ENCODE measurements around the gene LDLRAD2. TPM values are rescaled to one million over a fixed set of nuclear protein-coding genes. Genes with fewer than 3 reads are reported as not detected.
"Not testable (repeated sequence)": the region's sequence is repeated elsewhere in the genome, so short reads cannot be mapped to it uniquely, and the experiment has no call there.

Gene LDLRAD2
- total and polyA plus RNA-seq, 2 of the 8 experiments (the other 6 are each of a cell fraction or from before 2014, with no cell fraction given): 0.48 to 0.74 TPM

DNA sequence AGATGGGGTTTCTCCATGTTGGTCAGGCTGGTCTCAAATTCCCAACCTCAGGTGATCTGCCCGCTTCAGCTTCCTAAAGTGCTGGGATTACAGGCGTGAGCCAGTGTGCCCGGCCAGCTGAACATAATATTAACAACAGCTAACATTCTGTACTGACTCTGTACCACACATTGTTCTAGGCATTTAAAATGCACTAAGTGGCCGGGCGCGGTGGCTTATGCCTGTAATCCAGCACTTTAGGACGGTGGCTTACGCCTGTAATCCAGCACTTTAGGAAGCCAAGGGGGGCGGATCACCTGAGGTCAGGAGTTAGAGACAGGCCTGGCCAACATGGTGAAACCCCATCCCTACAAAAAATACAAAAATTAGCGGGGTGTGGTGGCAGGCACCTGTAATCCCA is 14.6 kb downstream of the LDLRAD2 start:
- H2AFZ ChIP-seq (ENCODE audit: low read length); H3K9me3 ChIP-seq (ENCODE audit: insufficient read depth in 2 of 2, low read depth in 1 of 2, low read length in 1 of 2); H3K27ac ChIP-seq (ENCODE audit: low read depth, low read length); H3K14ac ChIP-seq (ENCODE audit: insufficient read length); H3K27me3 ChIP-seq (replicated peaks in 1 of 4; ENCODE audit: control insufficient read depth in 3 of 4, extremely low read depth in 1 of 4, insufficient read depth in 3 of 4, low read length in 3 of 4); H3K23me2 ChIP-seq (ENCODE audit: low read depth, low read length); H2BK120ac ChIP-seq (replicated peaks; ENCODE audit: low read depth, low read length); H4K20me1 ChIP-seq (replicated peaks in 1 of 2; ENCODE audit: control insufficient read depth in 1 of 2, insufficient read depth in 2 of 2, low read length in 2 of 2); H3K4ac ChIP-seq (replicated peaks; ENCODE audit: insufficient read length, low read depth, low read length); H2BK15ac ChIP-seq (ENCODE audit: low read length); H3K56ac ChIP-seq (replicated peaks; ENCODE audit: insufficient read length, low read depth, low read length); H2BK20ac ChIP-seq (ENCODE audit: low read length); H3K79me1 ChIP-seq (ENCODE audit: low read depth, low read length); FAIRE-seq; H2BK12ac ChIP-seq (ENCODE audit: low read depth, low read length); DNase-seq (ENCODE audit: low read depth in 1 of 2, low spot score in 2 of 2); H3K23ac ChIP-seq (ENCODE audit: insufficient read length); H4K91ac ChIP-seq (replicated peaks; ENCODE audit: insufficient read length, low read length); H3K79me2 ChIP-seq (ENCODE audit: control insufficient read depth in 1 of 2, insufficient read depth in 2 of 2, low read length in 2 of 2); H3K4me2 ChIP-seq (ENCODE audit: insufficient read depth in 1 of 2, low read depth in 2 of 2, low read length in 2 of 2); H2BK5ac ChIP-seq (ENCODE audit: low read depth, low read length); H2AK5ac ChIP-seq (ENCODE audit: low read depth, low read length); H3K4me3 ChIP-seq (ENCODE audit: extremely low read depth in 1 of 4, insufficient read depth in 2 of 4, low read depth in 3 of 4, low read length in 4 of 4); H3K4me1 ChIP-seq (replicated peaks in 1 of 4; ENCODE audit: control insufficient read depth in 3 of 4, insufficient read depth in 4 of 4, low read length in 3 of 4); H3K9ac ChIP-seq (replicated peaks in 1 of 4; ENCODE audit: extremely low read depth in 1 of 4, low read depth in 3 of 4, low read length in 3 of 4); H4K5ac ChIP-seq (ENCODE audit: insufficient read length, low read depth, low read length); H4K8ac ChIP-seq (ENCODE audit: extremely low read depth, insufficient read depth, low read length); H3K18ac ChIP-seq (ENCODE audit: extremely low read depth, low read length): not testable (repeated sequence)
- WGBS, 2 experiments (ENCODE audit: extremely low coverage in 1 of 2, insufficient coverage in 1 of 2, insufficient read length in 1 of 2, insufficient replicate concordance in 2 of 2, low coverage in 1 of 2, low lambda C conversion rate in 2 of 2, missing lambda C conversion rate in 1 of 2): 89% methylated on average over 10 of the region's 10 CpGs; no CpG with 5 or more reads in 1 of the 2 experiments
- ChIA-PET CTCF (ENCODE audit: partially characterized antibody) (interaction anchor here (1.1 to 1.5 kb wide), 3 partner anchors 10 to 55 kb away, joined by 3 to 4 read pairs (median 3); no protein-coding TSS in a partner anchor), POLR2A (ENCODE audit: partially characterized antibody) (interaction anchor here (1.3 kb wide), 1 partner anchor 12 kb away, joined by 3 read pairs; no protein-coding TSS in a partner anchor)
- H3K36me3 ChIP-seq (ENCODE audit: control insufficient read depth in 2 of 4, insufficient read depth in 4 of 4, low read length in 3 of 4): peaks cover 5 to 52% (median 36%) of the 10 kb centered on the region in 4 experiments; a peak in 7 of 8 replicates

Data from H1 (cell line).